GM12892 (cell line): ENCODE measurements around the gene ZNF518A.
A peak's percentile ranks its signal among the peaks of the same experiment; 100 is the strongest.

Experiments used
- DNase-seq: peaks from one replicate; pipeline ENCODE4 v3.0.0; 2011; ENCODE audit not compliant: insufficient read length
- FAIRE-seq: peaks from 2 replicates; lab custom pipeline; 2011; peaks lifted over from hg19 to GRCh38; lab: Jason Lieb, UNC
- POLR2A ChIP-seq: IDR thresholded peaks from 2 replicates; pipeline ENCODE4 v1.6.1; 2011; ENCODE audit warnings: low read depth, low read length, control low read depth
- POLR2AphosphoS5 ChIP-seq: IDR thresholded peaks from 2 replicates; pipeline ENCODE4 v1.6.1; 2011; ENCODE audit warnings: low read depth, low read length, control low read depth
- TAF1 ChIP-seq: IDR thresholded peaks from 2 replicates; pipeline ENCODE4 v1.6.1; 2011; ENCODE audit warnings: low read depth, mild to moderate bottlenecking, control low read depth, low read length, borderline replicate concordance

ZNF518A gene

DNA sequence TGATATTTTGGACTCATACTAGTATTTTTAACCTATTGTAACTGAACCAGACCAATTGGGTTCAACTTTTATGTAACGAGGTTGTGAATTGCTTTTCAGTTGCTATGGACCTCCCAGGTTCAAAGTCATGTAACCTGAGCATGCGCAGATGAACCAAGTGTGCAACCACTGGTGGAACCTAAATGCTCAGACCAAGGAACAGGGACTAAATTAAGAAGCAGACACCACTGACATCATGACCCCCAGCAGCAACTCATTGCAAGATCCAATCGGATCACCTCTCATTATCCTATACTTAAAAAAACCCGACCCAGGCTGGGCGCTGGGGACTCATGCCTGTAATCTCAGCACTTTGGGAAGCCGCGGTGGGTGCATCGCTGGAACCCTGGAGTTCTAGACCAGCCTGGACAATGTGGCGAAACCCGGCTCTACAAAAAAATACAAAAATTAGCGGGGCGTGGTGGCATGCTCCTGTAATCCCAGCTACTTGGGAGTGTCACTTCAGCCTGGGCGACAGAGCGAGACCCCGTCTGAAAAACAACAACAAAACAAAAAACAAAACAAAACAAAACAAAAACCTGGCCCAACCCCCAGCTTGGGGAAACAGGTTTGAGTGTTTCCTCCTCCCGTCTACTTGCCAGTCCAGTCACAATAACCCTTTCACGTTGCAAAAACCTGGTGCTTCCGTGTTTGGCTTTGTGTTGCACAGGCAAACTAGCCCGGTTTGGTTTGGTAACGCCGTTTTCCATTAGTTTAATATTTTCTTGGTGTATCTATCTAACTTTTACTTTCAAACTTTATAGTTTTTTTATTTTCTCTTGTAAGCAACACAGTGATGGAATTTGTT is 11.3 kb upstream of the ZNF518A start:
- no peak for DNase-seq
- no peak for TF ChIP-seq TAF1
- no peak for TF ChIP-seq POLR2AphosphoS5
- no peak for FAIRE-seq

DNA sequence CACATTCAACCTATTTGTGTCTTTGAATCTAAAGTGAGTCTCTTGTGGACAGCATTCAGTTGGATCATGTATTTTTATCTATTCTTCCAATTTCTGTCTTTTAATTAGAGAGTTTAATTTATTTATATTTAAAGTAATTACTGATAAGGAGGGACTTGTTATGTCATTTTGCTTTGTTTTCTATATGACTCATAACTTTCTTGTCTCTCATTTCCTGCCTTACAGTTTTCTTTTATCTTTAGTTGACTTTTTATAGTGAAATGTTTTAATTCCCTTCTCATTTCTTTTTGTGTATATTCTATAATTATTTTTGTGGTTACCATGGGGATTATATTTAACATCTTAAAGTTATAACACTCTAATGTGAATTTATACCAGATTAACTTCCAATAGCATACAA is 7.3 kb upstream of the ZNF518A start:
- DNase-seq (no peak), FAIRE-seq (no peak)
- no peak for TF ChIP-seq POLR2A
- no peak for TF ChIP-seq TAF1
- TF ChIP-seq POLR2AphosphoS5, result no peak

DNA sequence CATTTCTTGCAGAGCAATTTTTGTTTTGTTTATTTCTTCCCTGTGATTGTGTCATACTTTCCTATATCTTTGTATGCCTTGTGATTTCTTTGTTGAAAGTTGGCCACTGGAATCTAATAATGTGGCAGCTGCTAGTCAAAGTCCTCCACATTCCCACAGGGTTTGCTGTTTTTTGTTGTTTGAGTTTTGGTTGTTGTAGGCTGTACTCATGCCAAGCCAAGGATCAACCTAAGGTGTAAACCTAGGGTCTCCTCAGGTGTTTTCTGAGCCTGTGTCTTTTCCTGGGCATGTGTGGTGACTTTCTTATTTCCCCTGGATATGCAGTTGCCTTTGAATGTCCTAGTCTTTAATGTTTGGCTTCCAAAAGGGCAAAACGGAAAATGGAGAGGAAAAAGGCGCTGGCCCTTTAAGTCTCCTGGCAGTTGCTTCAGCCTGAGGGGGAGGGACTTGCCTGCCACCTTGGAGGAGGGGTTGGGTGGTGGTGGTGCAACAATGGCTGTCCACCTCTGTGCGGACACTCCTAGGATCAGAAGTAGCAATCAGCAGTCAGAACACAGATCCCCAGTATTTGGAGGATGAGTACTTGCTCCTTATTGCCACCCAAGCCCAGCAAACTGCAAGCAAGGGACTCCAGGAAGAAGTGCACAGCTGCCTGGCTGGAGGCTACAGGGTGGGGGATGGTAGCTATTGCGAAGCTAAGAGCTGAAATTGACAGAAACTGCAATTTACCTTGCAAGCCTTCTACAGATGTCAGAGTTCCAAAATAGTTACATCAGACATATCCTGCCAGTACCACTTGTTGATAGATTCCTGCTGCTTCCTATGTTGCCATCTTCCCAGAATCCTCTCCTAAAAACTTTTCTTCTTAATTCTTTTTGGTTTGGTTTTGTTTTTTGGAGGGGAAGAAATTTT is 5.6 kb upstream of the ZNF518A start:
- FAIRE-seq (peak; percentile 76), DNase-seq (no peak)
- TF ChIP-seq POLR2AphosphoS5 (no peak), POLR2A (no peak), TAF1 (no peak)

DNA sequence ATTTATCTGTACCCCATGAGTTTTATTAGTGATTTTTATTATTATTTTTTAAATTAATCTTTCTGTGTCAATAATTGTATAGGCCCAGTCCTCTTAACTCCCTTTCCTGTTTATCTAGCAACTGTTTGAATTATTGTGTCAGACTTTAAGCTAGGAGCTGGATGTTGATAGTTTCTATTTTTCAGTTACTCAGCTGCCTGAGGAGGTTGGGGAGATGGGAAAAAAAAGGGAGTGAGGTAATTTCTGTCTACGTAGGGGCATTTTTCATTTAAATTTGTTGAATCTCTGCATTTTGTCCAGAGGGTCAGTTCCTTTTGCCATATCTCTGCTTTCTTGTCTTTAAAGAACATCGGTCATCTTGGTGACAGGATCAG is 5.0 kb upstream of the ZNF518A start:
- DNase-seq (no peak), FAIRE-seq (no peak)
- no peak for TF ChIP-seq POLR2AphosphoS5
- TF ChIP-seq TAF1, result no peak
- no peak for TF ChIP-seq POLR2A

DNA sequence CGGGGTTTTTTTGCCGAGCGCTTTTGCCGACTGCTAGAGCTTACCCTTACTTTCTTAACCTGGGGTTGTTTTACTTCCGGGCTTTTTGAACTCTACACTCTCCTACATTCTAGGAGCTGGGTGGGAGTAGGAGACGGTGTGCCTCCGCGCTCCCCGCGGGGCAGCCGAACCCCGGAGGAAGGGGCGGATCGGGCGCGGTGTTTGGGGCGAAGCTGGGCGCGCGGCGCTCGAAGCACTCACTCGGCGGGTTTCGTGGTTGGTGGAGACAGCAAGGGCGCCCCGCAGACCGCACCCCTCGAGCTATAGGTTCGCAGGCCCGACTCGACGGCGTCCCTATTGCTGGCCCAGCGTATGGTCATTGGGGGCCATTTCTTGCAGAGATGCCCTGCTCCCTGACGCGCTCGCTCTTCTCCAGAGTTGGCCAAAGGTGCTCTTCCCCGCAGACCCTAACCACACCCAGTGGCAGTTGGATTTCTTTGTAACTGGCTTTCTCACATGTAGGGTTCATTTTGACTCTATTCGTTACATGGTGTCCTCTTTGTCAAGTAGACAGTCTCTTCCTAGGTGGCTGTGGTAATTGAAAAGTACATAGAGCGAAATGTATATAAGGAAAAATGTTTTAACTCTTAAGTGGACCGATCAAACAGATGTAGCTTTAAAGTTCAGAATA is 364 bp downstream of the ZNF518A start:
- TF ChIP-seq TAF1 (no peak; the same call in none of the 2 replicates), POLR2A (peak; percentile 79), POLR2AphosphoS5 (peak; percentile 78; the same call in 1 of the 2 replicates)
- DNase-seq (peak; percentile 58), FAIRE-seq (no peak)

DNA sequence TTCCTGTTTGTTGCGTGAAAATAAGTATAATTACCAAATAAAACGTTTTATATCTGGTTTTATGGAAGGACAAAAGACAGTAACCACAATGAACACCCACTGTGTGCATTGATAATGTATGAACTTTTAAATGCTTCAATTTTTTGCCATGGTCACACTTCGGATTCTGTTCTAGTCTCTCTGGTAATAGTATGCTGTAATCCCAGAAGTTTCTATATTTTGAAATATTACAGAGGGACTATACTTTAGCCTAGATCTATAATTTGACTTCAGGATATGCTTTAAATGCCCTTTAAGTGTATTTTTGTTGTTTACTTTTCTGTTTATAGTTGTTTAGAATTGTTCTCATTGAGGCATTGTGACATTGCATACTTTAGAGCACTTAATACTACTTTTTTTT is 1.5 kb downstream of the ZNF518A start:
- FAIRE-seq (no peak), DNase-seq (no peak)
- TF ChIP-seq POLR2A, result no peak
- no peak for TF ChIP-seq TAF1
- no peak for TF ChIP-seq POLR2AphosphoS5

DNA sequence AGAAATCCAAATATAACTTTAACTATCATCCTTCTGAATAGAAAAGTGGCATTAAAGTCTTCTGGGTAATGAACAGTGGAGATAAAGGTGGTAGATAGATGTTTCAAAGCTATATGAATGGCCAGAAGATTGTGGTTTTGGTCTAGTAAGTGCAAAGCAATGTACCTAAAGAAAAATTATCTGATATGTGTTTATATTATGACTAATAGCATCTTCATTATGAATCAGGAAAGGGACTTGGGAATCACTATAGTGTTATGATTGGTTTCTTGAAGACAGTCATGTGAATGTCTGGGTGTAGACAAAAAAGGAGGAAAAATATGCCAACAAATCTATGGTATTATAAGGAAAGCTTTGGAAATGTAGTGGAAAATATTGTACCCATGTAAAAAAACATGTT is 3.0 kb downstream of the ZNF518A start:
- DNase-seq (no peak), FAIRE-seq (no peak)
- TF ChIP-seq POLR2A (no peak), POLR2AphosphoS5 (no peak), TAF1 (no peak)

DNA sequence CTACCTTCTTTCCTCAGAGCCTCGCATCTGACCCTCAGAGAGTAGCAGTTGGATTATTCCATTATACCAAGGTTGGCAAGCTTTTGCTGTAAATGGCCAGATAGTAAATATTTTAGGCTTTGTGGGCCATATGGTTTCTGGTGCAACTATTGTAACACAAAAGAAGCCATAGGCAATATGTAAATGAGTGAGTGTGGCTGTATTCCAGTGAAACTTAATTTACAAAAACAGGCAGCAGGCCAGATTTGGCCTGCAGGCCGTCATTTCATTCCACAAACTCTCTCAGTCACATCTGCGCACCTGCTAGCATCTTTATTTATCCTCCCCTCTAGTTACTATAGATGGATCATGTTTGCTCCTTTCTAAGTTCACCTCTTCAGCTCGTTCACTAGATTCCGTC is 6.7 kb downstream of the ZNF518A start:
- FAIRE-seq (no peak), DNase-seq (no peak)
- TF ChIP-seq POLR2A (no peak), POLR2AphosphoS5 (no peak), TAF1 (no peak)

DNA sequence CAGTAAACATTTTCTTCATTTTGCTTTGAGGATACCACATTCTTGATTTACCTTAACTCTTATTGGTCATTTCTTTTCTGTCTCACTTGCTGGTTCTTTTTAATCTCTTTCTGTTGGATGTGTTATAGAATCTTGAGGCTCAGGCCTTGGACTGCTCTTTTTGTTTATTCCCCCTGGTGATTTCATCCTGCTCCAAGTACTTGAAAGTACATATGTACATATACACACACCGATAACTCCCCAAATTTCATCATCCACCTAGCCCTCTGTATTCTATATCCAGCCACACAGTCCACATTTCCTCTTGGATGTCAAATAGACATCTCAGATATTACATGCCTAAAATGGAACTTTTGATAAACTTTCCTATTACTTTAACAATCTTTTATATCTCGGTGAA is 7.5 kb downstream of the ZNF518A start:
- no peak for TF ChIP-seq POLR2A
- TF ChIP-seq TAF1, result no peak
- no peak for TF ChIP-seq POLR2AphosphoS5
- FAIRE-seq, result peak; percentile 75
- DNase-seq, result no peak

DNA sequence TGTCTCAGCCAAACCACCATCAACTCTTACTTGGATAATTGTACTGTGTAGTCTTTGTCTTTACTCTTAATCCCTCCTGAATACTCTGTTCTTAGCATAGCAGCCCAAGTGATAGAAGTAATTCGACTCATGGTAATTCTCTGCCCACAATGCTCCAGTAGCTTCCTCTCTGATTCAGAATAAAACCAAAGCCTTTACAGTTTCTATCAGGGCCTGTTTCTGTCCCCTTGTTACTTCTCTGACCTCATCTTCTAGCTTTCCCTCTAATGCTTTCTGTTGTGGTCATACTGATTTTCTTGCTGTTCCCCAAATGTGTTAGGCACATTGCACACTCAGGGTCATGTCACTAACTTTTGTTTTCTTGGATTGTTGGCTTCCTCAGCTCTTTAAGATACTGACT is 8.0 kb downstream of the ZNF518A start:
- TF ChIP-seq POLR2A, result no peak
- TF ChIP-seq TAF1, result no peak
- TF ChIP-seq POLR2AphosphoS5, result no peak
- DNase-seq, result peak; percentile 11
- peak; percentile 81 for FAIRE-seq

DNA sequence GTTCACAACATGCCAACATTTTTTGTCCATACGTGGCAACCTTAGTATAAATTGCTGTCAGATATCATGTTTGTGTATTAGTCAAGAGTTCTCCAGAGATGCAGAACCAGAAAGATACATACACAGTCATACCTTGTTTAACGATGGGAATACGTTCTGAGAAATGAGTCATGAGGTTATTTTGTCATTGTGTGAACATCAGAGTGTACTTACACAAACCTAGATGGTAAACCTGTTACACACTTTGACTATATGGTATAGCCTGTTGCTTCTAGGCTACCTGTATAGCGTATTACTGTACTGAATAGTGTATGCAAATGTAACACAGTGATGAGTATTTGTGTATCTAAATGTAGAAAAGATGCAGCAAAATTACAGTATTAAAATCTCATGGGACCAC is 22.3 kb downstream of the ZNF518A start:
- TF ChIP-seq POLR2A, result no peak
- no peak for TF ChIP-seq POLR2AphosphoS5
- no peak for TF ChIP-seq TAF1
- DNase-seq (no peak), FAIRE-seq (peak; percentile 42)
